ENCODE results near the gene SLC12A5.
A peak's percentile ranks its signal among the peaks of the same experiment; 100 is the strongest.

SLC12A5 gene

DNA sequence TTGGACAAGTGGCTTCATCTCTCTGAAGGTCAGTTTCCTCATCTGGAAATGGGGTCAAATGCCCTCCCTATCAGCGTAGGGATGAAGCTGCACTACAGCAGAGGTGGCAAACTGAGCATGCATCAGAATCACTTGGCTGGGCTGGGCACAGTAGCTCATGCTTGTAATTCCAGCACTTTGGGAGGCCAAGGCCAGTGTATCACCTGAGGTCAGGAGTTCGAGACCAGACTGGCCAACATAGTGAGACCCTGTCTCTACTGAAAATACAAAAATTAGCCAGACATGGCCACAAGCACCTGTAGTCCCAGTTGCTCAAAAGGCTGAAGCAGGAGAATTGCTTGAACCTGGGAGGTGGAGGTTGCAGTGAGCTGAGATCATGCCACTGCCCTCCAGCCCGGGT is 27.0 kb upstream of the SLC12A5 start:
- Histone ChIP-seq H4K8ac (ENCODE audit: low read depth, low read length) (no peak overlapping the region), H3K79me1 (ENCODE audit: low read depth, low read length) (no peaks in the 10 kb centered on the region), H3K4me3 (ENCODE audit: low read length in 2 of 2) (no peak overlapping the region), H3K4me1 (ENCODE audit: control insufficient read depth in 2 of 2, insufficient read depth in 1 of 2, low read depth in 1 of 2, low read length in 2 of 2) (peaks cover 0 to 7% of the 10 kb centered on the region in 2 donors), H3K4me2 (ENCODE audit: insufficient read depth, low read length, poor library complexity, severe bottlenecking) (no peak overlapping the region), H3K9ac (ENCODE audit: low read depth, low read length, poor library complexity) (no peak overlapping the region), H3K9me3 (replicated peaks in 1 of 2; ENCODE audit: control insufficient read depth in 2 of 2, insufficient read depth in 1 of 2, low read depth in 1 of 2, low read length in 2 of 2) (no peaks in the 10 kb centered on the region), H3K4ac (ENCODE audit: low read length) (no peak overlapping the region), H2BK12ac (ENCODE audit: low read length) (no peak overlapping the region), H3K18ac (ENCODE audit: low read length) (no peak overlapping the region), H3K27me3 (ENCODE audit: control insufficient read depth in 3 of 3, insufficient read depth in 3 of 3, low read depth in 1 of 3, low read length in 3 of 3) (peaks cover 0 to 29% (median 0%) of the 10 kb centered on the region in 3 experiments), H2BK5ac (ENCODE audit: low read length) (no peak overlapping the region), H3K23ac (ENCODE audit: low read depth, low read length, poor library complexity) (no peak overlapping the region), H3K27ac (replicated peaks; ENCODE audit: low read length) (no peak overlapping the region), H3K36me3 (replicated peaks in 1 of 2; ENCODE audit: control insufficient read depth in 2 of 2, insufficient read depth in 2 of 2, low read length in 2 of 2) (no peaks in the 10 kb centered on the region), H3K14ac (ENCODE audit: low read length) (no peak overlapping the region), H2BK120ac (ENCODE audit: low read depth, low read length) (no peak overlapping the region), H4K91ac (ENCODE audit: low read depth, low read length, poor library complexity) (no peak overlapping the region), H2BK15ac (ENCODE audit: low read length) (no peak overlapping the region), H2AFZ (ENCODE audit: low read length) (no peak overlapping the region), H2AK5ac (ENCODE audit: low read depth, low read length) (no peak overlapping the region)
- no CpG with 5 or more reads among the region's 3 CpGs for WGBS, 2 donors (ENCODE audit: extremely low coverage in 2 of 2, insufficient read length in 2 of 2, insufficient replicate concordance in 1 of 2)
- DNase-seq (ENCODE audit: low spot score): no peak

DNA sequence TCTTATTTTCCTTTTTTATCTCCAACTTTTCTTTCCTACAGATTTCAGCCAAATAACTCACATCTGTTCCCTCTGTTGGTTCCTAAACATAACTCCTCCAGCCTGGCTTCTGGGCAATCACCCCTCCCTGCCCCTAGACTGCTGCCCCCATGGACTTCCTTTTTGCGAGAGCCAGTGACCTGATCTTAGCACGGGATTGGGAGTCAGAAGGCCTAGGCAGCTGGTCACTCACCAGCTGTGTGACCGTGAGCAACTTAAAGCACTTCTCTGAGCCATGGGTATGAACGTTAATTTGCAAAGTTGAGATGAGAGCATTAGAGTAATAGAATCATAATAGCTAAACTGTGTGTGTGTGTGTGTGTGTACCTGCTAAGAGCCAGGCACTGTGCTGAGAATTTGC is 24.8 kb upstream of the SLC12A5 start:
- Histone ChIP-seq H2BK12ac (ENCODE audit: low read length) (no peak overlapping the region), H4K8ac (ENCODE audit: low read depth, low read length) (no peak overlapping the region), H3K4me1 (ENCODE audit: control insufficient read depth in 2 of 2, insufficient read depth in 1 of 2, low read depth in 1 of 2, low read length in 2 of 2) (peaks cover 7 to 13% of the 10 kb centered on the region in 2 donors), H3K14ac (ENCODE audit: low read length) (no peak overlapping the region), H2AK5ac (ENCODE audit: low read depth, low read length) (no peak overlapping the region), H2BK5ac (ENCODE audit: low read length) (no peak overlapping the region), H3K27me3 (ENCODE audit: control insufficient read depth in 3 of 3, insufficient read depth in 3 of 3, low read depth in 1 of 3, low read length in 3 of 3) (peaks cover 0 to 12% (median 0%) of the 10 kb centered on the region in 3 experiments), H3K36me3 (replicated peaks in 1 of 2; ENCODE audit: control insufficient read depth in 2 of 2, insufficient read depth in 2 of 2, low read length in 2 of 2) (no peaks in the 10 kb centered on the region), H3K4me2 (ENCODE audit: insufficient read depth, low read length, poor library complexity, severe bottlenecking) (no peak overlapping the region), H4K91ac (ENCODE audit: low read depth, low read length, poor library complexity) (no peak overlapping the region), H3K9ac (ENCODE audit: low read depth, low read length, poor library complexity) (no peak overlapping the region), H2BK120ac (ENCODE audit: low read depth, low read length) (no peak overlapping the region), H3K23ac (ENCODE audit: low read depth, low read length, poor library complexity) (no peak overlapping the region), H2BK15ac (ENCODE audit: low read length) (no peak overlapping the region), H3K4me3 (ENCODE audit: low read length in 2 of 2) (no peak overlapping the region), H2AFZ (ENCODE audit: low read length) (no peak overlapping the region), H3K9me3 (replicated peaks in 1 of 2; ENCODE audit: control insufficient read depth in 2 of 2, insufficient read depth in 1 of 2, low read depth in 1 of 2, low read length in 2 of 2) (no peaks in the 10 kb centered on the region), H3K4ac (ENCODE audit: low read length) (no peak overlapping the region), H3K79me1 (ENCODE audit: low read depth, low read length) (no peaks in the 10 kb centered on the region), H3K18ac (ENCODE audit: low read length) (no peak overlapping the region), H3K27ac (replicated peaks; ENCODE audit: low read length) (no peak overlapping the region)
- WGBS, 2 donors (ENCODE audit: extremely low coverage in 2 of 2, insufficient read length in 2 of 2, insufficient replicate concordance in 1 of 2): no CpG with 5 or more reads among the region's 4 CpGs
- DNase-seq (ENCODE audit: low spot score): no peak

DNA sequence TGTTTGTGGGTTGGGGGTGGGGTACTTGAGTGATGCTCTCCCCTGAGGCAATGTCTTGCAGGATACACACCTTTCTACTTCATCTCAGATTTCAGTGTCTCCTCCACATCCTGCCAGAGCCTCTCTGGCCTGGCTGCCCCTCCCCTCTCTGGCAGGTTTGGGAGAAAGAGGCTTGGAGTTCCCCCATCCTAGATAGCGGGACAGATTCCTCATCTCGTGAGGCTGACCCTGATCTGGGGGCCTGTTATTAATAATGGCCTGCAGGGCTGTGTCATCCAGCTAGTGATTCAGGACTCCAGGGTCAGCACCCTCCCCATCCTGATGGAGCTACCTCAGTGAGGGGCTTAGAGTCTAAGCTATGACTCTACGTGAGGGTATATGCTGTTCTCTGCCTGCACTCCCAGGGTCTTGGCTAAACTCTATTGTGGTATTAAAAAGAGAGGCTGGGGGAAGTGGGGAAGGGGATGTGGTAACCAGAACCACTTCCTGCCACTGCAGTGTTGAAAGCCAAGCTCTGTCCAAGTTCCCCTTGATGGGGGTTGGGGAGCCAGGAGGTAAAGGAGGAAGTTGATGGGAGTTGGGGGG is 24.0 kb upstream of the SLC12A5 start:
- H3K27ac ChIP-seq (replicated peaks; ENCODE audit: low read length): no peak overlapping the region
- no peak overlapping the region for H4K91ac ChIP-seq (ENCODE audit: low read depth, low read length, poor library complexity)
- H3K18ac ChIP-seq (ENCODE audit: low read length): no peak overlapping the region
- no peak overlapping the region for H2BK120ac ChIP-seq (ENCODE audit: low read depth, low read length)
- no peak overlapping the region for H2BK5ac ChIP-seq (ENCODE audit: low read length)
- H3K79me1 ChIP-seq (ENCODE audit: low read depth, low read length): no peaks in the 10 kb centered on the region
- H3K36me3 ChIP-seq (replicated peaks in 1 of 2; ENCODE audit: control insufficient read depth in 2 of 2, insufficient read depth in 2 of 2, low read length in 2 of 2): no peaks in the 10 kb centered on the region
- H3K4me2 ChIP-seq (ENCODE audit: insufficient read depth, low read length, poor library complexity, severe bottlenecking): no peak overlapping the region
- H2BK15ac ChIP-seq (ENCODE audit: low read length): no peak overlapping the region
- DNase-seq (ENCODE audit: low spot score): no peak
- H3K14ac ChIP-seq (ENCODE audit: low read length): no peak overlapping the region
- no CpG with 5 or more reads among the region's 3 CpGs for WGBS, 2 donors (ENCODE audit: extremely low coverage in 2 of 2, insufficient read length in 2 of 2, insufficient replicate concordance in 1 of 2)
- no peak overlapping the region for H2AK5ac ChIP-seq (ENCODE audit: low read depth, low read length)
- no peak overlapping the region for H4K8ac ChIP-seq (ENCODE audit: low read depth, low read length)
- peaks cover 0 to 6% (median 0%) of the 10 kb centered on the region in 3 experiments for H3K27me3 ChIP-seq (ENCODE audit: control insufficient read depth in 3 of 3, insufficient read depth in 3 of 3, low read depth in 1 of 3, low read length in 3 of 3)
- H3K9me3 ChIP-seq (replicated peaks in 1 of 2; ENCODE audit: control insufficient read depth in 2 of 2, insufficient read depth in 1 of 2, low read depth in 1 of 2, low read length in 2 of 2): no peaks in the 10 kb centered on the region
- no peak overlapping the region for H2BK12ac ChIP-seq (ENCODE audit: low read length)
- peaks cover 7 to 13% of the 10 kb centered on the region in 2 donors for H3K4me1 ChIP-seq (ENCODE audit: control insufficient read depth in 2 of 2, insufficient read depth in 1 of 2, low read depth in 1 of 2, low read length in 2 of 2)
- no peak overlapping the region for H3K9ac ChIP-seq (ENCODE audit: low read depth, low read length, poor library complexity)
- no peak overlapping the region for H3K4me3 ChIP-seq (ENCODE audit: low read length in 2 of 2)
- no peak overlapping the region for H3K23ac ChIP-seq (ENCODE audit: low read depth, low read length, poor library complexity)
- H2AFZ ChIP-seq (ENCODE audit: low read length): peak overlapping the region; percentile 26
- no peak overlapping the region for H3K4ac ChIP-seq (ENCODE audit: low read length)

GRCh38 chr20:46006022-46006705 is 22.9 kb upstream of the SLC12A5 start:
- no peak overlapping the region for H3K4me2 ChIP-seq (ENCODE audit: insufficient read depth, low read length, poor library complexity, severe bottlenecking)
- no peak overlapping the region for H4K8ac ChIP-seq (ENCODE audit: low read depth, low read length)
- no CpG with 5 or more reads among the region's 6 CpGs for WGBS, 2 donors (ENCODE audit: extremely low coverage in 2 of 2, insufficient read length in 2 of 2, insufficient replicate concordance in 1 of 2)
- H3K4ac ChIP-seq (ENCODE audit: low read length): no peak overlapping the region
- H3K27ac ChIP-seq (replicated peaks; ENCODE audit: low read length): no peak overlapping the region
- H4K91ac ChIP-seq (ENCODE audit: low read depth, low read length, poor library complexity): no peak overlapping the region
- no peak overlapping the region for H2AK5ac ChIP-seq (ENCODE audit: low read depth, low read length)
- no peak overlapping the region for H3K4me3 ChIP-seq (ENCODE audit: low read length in 2 of 2)
- H2BK120ac ChIP-seq (ENCODE audit: low read depth, low read length): no peak overlapping the region
- no peak overlapping the region for H3K9ac ChIP-seq (ENCODE audit: low read depth, low read length, poor library complexity)
- no peak for DNase-seq (ENCODE audit: low spot score)
- H2AFZ ChIP-seq (ENCODE audit: low read length): no peak overlapping the region
- H2BK15ac ChIP-seq (ENCODE audit: low read length): no peak overlapping the region
- peaks cover 0 to 5% of the 10 kb centered on the region in 2 donors for H3K9me3 ChIP-seq (replicated peaks in 1 of 2; ENCODE audit: control insufficient read depth in 2 of 2, insufficient read depth in 1 of 2, low read depth in 1 of 2, low read length in 2 of 2)
- H3K4me1 ChIP-seq (ENCODE audit: control insufficient read depth in 2 of 2, insufficient read depth in 1 of 2, low read depth in 1 of 2, low read length in 2 of 2): peaks cover 6 to 7% of the 10 kb centered on the region in 2 donors
- H3K14ac ChIP-seq (ENCODE audit: low read length): no peak overlapping the region
- no peak overlapping the region for H2BK5ac ChIP-seq (ENCODE audit: low read length)
- H3K18ac ChIP-seq (ENCODE audit: low read length): no peak overlapping the region
- H3K79me1 ChIP-seq (ENCODE audit: low read depth, low read length): no peaks in the 10 kb centered on the region
- H3K23ac ChIP-seq (ENCODE audit: low read depth, low read length, poor library complexity): no peak overlapping the region
- H2BK12ac ChIP-seq (ENCODE audit: low read length): no peak overlapping the region
- no peaks in the 10 kb centered on the region for H3K36me3 ChIP-seq (replicated peaks in 1 of 2; ENCODE audit: control insufficient read depth in 2 of 2, insufficient read depth in 2 of 2, low read length in 2 of 2)
- peaks cover 0 to 2% (median 0%) of the 10 kb centered on the region in 3 experiments for H3K27me3 ChIP-seq (ENCODE audit: control insufficient read depth in 3 of 3, insufficient read depth in 3 of 3, low read depth in 1 of 3, low read length in 3 of 3)
